OCI-LY3 (cell line): ENCODE results near the gene FAF2.

Experiments used
- H2AFZ ChIP-seq: fragments of 200-600, 300-600 bp; shearing (Covaris generic); 2 replicates; pipeline ENCODE4 v1.6.0; 2014; ENCODE audit warnings: antibody characterized with exemption, low read depth, low read length
- H3K27ac ChIP-seq: fragments of 200-600, 300-600 bp; sonication (generic); 2 replicates; pipeline ENCODE4 v1.5.1; 2014; ENCODE audit warnings: mild to moderate bottlenecking, low read length, moderate library complexity, mixed read lengths
- H3K27me3 ChIP-seq: fragments of 200-600, 300-600 bp; sonication (generic); 2 replicates; pipeline ENCODE4 v1.6.1; 2014; ENCODE audit warnings: low read depth, low read length, mixed read lengths
- H3K36me3 ChIP-seq: fragments of 200-600, 300-600 bp; sonication (generic); replicated peaks from 2 replicates; pipeline ENCODE3; 2014; ENCODE audit warnings: low read depth, low read length, mixed read lengths
- H3K4me1 ChIP-seq: fragments of 300-600, 200-600 bp; sonication (generic); 2 replicates; pipeline ENCODE4 v1.6.1; 2014; ENCODE audit warnings: low read length, mixed read lengths
- H3K4me2 ChIP-seq: fragments of 200-600, 300-600 bp; sonication (generic); 2 replicates; pipeline ENCODE4 v1.6.1; 2014; ENCODE audit warnings: low read length, mixed read lengths
- H3K4me3 ChIP-seq: fragments of 300-600, 200-600 bp; sonication (generic); 2 replicates; pipeline ENCODE4 v1.5.1; 2014; ENCODE audit warnings: antibody characterized with exemption, mild to moderate bottlenecking, low read length, moderate library complexity
- H3K79me2 ChIP-seq: fragments of 300-600, 200-600 bp; shearing (Covaris generic); 2 replicates; pipeline ENCODE4 v1.6.1; 2014; ENCODE audit warnings: mild to moderate bottlenecking, low read length, mixed read lengths
- H3K9ac ChIP-seq: fragments of 300-600, 200-600 bp; shearing (Covaris generic); 2 replicates; pipeline ENCODE4 v1.6.0; 2014; ENCODE audit warnings: mild to moderate bottlenecking, low read length, moderate library complexity
- H3K9me3 ChIP-seq: fragments of 200-600, 300-600 bp; shearing (Covaris generic); 2 replicates; pipeline ENCODE4 v1.6.1; 2014; ENCODE audit warnings: low read length, mixed read lengths; ENCODE audit not compliant: insufficient read depth
- H4K20me1 ChIP-seq: fragments of 200-600, 300-600 bp; sonication (generic); 2 replicates; pipeline ENCODE4 v1.6.1; 2016; ENCODE audit warnings: low read length, mixed read lengths; ENCODE audit not compliant: insufficient read depth
- EZH2phosphoT487 ChIP-seq: fragments of 200-600 bp; shearing (Covaris generic); IDR thresholded peaks from 2 replicates; pipeline ENCODE4 v1.6.1; 2018; ENCODE audit warnings: antibody characterized with exemption, mixed run types, low read depth
- TF ChIP-seq, protein P1 (sequence below): fragments of 200-600, 300-600 bp; sonication (generic); IDR thresholded peaks from 2 replicates; pipeline ENCODE4 v1.5.1; 2014; ENCODE audit warnings: antibody characterized with exemption, low read length, low read depth

Gene FAF2

DNA sequence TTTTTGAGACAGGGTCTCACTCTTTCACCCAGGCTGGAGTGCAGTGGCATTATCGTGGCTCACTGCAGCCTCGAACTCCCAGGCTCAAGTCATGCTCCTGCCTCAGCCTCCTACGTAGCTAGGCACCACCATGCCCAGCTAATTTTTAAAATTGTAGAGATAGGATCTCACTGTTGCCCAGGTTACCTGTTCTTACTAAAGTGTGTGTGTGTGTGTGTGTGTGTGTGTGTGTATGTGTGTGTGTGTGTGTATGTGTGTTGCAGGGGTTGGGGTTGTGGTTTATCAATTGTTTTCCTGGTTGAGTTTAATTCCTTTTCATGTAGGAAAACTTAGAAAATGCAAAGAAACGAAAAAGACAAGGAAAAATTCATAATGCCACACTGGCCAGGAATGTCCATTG lies 67.2 kb downstream of the FAF2 start:
- no peak overlapping the region for H3K27ac ChIP-seq
- no peak overlapping the region for H3K9ac ChIP-seq
- H3K36me3 ChIP-seq = no peaks in the 10 kb centered on the region
- no peak overlapping the region for H2AFZ ChIP-seq
- H3K4me1 ChIP-seq = peaks cover 9% of the 10 kb centered on the region; the same call in 1 of the 2 replicates
- H3K4me3 ChIP-seq = no peak overlapping the region
- no peaks in the 10 kb centered on the region for H3K9me3 ChIP-seq
- H3K4me2 ChIP-seq = no peak overlapping the region
- no peaks in the 10 kb centered on the region for H3K79me2 ChIP-seq
- H3K27me3 ChIP-seq = no peaks in the 10 kb centered on the region
- no peaks in the 10 kb centered on the region for H4K20me1 ChIP-seq
- TF ChIP-seq, protein P1, sequence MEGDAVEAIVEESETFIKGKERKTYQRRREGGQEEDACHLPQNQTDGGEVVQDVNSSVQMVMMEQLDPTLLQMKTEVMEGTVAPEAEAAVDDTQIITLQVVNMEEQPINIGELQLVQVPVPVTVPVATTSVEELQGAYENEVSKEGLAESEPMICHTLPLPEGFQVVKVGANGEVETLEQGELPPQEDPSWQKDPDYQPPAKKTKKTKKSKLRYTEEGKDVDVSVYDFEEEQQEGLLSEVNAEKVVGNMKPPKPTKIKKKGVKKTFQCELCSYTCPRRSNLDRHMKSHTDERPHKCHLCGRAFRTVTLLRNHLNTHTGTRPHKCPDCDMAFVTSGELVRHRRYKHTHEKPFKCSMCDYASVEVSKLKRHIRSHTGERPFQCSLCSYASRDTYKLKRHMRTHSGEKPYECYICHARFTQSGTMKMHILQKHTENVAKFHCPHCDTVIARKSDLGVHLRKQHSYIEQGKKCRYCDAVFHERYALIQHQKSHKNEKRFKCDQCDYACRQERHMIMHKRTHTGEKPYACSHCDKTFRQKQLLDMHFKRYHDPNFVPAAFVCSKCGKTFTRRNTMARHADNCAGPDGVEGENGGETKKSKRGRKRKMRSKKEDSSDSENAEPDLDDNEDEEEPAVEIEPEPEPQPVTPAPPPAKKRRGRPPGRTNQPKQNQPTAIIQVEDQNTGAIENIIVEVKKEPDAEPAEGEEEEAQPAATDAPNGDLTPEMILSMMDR = no peak
- TF ChIP-seq EZH2phosphoT487 = no peak

DNA sequence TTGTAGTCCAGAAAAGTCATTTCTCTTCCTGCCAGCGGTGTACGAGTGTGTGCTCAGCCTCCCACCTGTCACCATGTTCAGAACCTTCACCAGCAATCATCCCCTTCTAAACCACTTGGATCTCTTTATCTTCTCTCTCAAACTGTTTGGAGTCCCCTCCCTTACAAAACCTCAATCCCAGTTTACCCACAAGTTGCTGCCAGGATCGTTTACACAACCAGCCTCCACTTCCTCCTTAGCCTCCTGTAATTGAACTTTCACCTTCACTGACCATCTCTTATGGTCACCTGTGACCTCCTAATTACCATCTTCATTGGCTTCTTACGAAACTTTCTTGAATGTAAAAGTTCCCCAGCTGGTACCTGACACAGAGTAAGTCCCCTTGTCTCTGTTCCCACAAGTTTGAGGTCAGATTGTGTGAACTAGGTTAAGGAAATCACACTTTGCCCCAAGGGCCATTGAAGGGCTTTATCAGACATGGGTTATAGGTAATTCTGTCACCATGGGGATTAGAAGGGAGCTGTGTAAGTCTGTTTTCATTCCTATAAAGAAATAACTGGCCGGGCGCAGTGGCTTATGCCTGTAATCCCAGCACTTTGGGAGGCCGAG lies 69.0 kb downstream of the FAF2 start:
- Histone ChIP-seq H3K27me3 (no peaks in the 10 kb centered on the region), H2AFZ (no peak overlapping the region), H4K20me1 (no peaks in the 10 kb centered on the region), H3K27ac (no peak overlapping the region), H3K9me3 (no peaks in the 10 kb centered on the region), H3K36me3 (no peaks in the 10 kb centered on the region), H3K79me2 (no peaks in the 10 kb centered on the region), H3K4me1 (peaks cover 9% of the 10 kb centered on the region; the same call in 1 of the 2 replicates), H3K4me2 (no peak overlapping the region), H3K9ac (no peak overlapping the region), H3K4me3 (no peak overlapping the region)
- no peak for TF ChIP-seq EZH2phosphoT487
- TF ChIP-seq, protein P1 = no peak

DNA sequence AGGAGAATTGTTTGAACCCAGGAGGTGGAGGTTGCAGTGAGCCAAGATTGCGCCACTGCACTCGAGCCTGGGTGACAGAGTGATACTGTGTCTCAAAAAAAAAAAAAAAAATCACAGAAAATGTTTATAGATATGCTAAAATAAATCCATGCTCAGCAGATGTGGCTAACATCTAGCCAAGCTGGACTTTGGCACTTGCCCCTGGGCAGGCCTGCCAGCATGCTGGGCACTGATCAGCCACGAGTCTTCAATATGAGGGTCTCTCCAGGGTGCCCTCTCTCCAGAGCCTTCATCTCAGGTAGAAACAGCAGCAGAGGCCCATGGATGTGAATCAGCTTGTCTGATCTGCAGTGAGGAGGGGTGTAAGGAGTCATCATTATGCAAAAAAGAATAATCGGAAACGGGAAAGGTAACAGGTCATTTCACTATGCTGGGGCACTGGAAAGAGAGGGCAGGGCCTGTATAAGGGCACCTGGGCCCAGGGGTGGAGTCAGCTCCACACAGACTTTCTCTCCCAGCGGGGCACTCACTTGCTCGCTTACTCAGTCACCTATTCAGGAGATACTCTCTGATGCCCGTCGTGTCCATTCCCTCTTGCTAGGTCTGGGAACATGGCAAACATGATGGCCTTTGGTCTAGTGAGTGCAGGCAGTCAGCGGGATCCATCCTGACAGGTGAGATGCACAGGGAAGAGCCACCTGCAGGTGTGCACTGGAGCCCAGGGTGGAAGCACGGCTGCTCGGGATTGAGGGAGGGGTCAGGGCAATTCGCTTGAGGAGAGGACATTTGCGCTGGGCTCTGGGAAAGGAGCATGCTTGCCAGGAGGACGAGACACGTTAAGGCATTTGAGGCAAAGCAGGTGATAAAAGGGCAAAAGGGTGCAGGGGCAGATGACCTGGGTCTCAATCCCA lies 71.9 kb downstream of the FAF2 start:
- H3K4me2 ChIP-seq = no peak overlapping the region
- no peaks in the 10 kb centered on the region for H4K20me1 ChIP-seq
- H3K9me3 ChIP-seq = no peaks in the 10 kb centered on the region
- no peak overlapping the region for H2AFZ ChIP-seq
- H3K27me3 ChIP-seq = no peaks in the 10 kb centered on the region
- no peak overlapping the region for H3K9ac ChIP-seq
- H3K4me3 ChIP-seq = no peak overlapping the region
- no peaks in the 10 kb centered on the region for H3K79me2 ChIP-seq
- H3K27ac ChIP-seq = no peak overlapping the region
- no peak for TF ChIP-seq EZH2phosphoT487
- TF ChIP-seq, protein P1 = no peak
- 0 out of 2 replicates have a peak, but pooled peaks cover 3% of the 10 kb centered on the region for H3K4me1 ChIP-seq
- no peaks in the 10 kb centered on the region for H3K36me3 ChIP-seq

DNA sequence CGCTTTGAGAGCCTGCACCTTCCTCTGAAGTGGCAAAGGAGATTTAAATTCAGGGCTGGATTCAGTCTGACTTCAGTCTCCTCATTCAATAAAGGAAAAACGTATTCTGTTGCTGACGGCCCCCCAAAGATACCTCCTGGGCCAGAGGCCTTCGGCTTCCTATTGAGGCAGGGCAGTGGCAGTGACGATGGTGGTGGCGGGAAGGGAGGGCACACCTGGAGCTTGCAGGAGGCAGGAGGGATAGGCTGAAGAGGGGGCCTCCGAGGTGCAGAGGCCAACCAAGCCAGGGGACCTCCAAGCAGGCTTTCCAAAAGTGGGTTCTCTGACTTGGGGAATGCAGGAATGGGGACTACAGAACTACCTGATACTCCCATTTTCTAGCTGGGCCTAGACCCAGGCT lies 73.1 kb downstream of the FAF2 start:
- Histone ChIP-seq H3K4me2 (no peak overlapping the region), H3K9me3 (no peaks in the 10 kb centered on the region), H4K20me1 (no peaks in the 10 kb centered on the region), H3K9ac (no peak overlapping the region), H3K4me1 (no peaks in the 10 kb centered on the region), H3K27ac (no peak overlapping the region), H3K4me3 (no peak overlapping the region), H3K36me3 (no peaks in the 10 kb centered on the region), H3K79me2 (no peaks in the 10 kb centered on the region), H3K27me3 (no peaks in the 10 kb centered on the region), H2AFZ (no peak overlapping the region)
- TF ChIP-seq, protein P1 = no peak
- no peak for TF ChIP-seq EZH2phosphoT487
